ENCODE measurements around the gene ZBTB17.

The ZBTB17 gene

DNA sequence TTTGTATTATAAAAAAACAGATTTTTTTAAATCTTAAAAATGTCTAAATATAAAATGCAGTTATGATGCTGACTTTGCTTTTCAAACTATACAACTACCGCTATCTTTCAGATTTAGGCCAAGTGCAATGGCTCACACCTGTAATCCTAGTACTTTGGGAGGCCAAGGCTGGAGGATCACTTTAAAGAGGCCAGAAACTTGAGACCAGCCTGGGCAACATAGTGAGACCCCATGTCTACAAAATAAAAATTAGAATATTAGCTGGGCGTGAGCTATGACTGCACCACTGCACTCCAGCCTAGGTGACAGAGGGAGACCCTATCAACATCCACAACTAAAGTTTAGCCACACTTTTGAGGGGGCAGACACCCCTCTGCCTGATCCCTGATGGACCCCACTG lies 20.3 kb downstream of the ZBTB17 start:
- Histone ChIP-seq H3K9me3 (no peaks in the 10 kb centered on the region), H3K36me3 (no peaks in the 10 kb centered on the region), H3K4me1 (peaks cover 22% of the 10 kb centered on the region), H3K4me3 (ENCODE audit: low read depth, low read length) (no peak overlapping the region), H3K27me3 (no peaks in the 10 kb centered on the region)
- TF ChIP-seq, protein P1, sequence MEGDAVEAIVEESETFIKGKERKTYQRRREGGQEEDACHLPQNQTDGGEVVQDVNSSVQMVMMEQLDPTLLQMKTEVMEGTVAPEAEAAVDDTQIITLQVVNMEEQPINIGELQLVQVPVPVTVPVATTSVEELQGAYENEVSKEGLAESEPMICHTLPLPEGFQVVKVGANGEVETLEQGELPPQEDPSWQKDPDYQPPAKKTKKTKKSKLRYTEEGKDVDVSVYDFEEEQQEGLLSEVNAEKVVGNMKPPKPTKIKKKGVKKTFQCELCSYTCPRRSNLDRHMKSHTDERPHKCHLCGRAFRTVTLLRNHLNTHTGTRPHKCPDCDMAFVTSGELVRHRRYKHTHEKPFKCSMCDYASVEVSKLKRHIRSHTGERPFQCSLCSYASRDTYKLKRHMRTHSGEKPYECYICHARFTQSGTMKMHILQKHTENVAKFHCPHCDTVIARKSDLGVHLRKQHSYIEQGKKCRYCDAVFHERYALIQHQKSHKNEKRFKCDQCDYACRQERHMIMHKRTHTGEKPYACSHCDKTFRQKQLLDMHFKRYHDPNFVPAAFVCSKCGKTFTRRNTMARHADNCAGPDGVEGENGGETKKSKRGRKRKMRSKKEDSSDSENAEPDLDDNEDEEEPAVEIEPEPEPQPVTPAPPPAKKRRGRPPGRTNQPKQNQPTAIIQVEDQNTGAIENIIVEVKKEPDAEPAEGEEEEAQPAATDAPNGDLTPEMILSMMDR (IDR thresholded peaks at IDR 0.05; ENCODE audit: low read depth, low read length) = no peak
- DNase-seq = no peak

DNA sequence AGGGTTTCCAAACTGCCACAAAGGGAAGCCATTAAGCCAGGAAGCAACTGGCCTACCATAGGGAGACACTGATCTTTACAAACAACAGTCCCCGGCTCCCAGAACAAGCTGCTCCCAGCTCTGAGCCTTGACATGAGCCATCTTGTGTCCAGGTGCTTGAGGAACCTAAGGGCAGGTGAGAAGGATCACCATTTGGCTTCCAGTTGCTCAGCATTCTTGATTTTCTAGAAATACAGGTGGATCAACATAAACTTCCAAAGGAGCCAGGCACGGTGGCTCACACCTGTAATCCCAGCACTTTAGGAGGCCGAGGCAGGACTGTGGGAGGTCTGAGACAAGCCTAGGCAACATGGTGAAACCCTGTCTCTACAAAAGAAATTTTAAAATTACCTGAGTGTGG lies 21.6 kb downstream of the ZBTB17 start:
- H3K4me3 ChIP-seq (ENCODE audit: low read depth, low read length) = no peak overlapping the region
- peaks cover 32% of the 10 kb centered on the region for H3K4me1 ChIP-seq
- H3K36me3 ChIP-seq = no peaks in the 10 kb centered on the region
- TF ChIP-seq, protein P1 (IDR thresholded peaks at IDR 0.05; ENCODE audit: low read depth, low read length) = no peak
- no peak for DNase-seq
- H3K9me3 ChIP-seq = no peaks in the 10 kb centered on the region
- H3K27me3 ChIP-seq = no peaks in the 10 kb centered on the region

DNA sequence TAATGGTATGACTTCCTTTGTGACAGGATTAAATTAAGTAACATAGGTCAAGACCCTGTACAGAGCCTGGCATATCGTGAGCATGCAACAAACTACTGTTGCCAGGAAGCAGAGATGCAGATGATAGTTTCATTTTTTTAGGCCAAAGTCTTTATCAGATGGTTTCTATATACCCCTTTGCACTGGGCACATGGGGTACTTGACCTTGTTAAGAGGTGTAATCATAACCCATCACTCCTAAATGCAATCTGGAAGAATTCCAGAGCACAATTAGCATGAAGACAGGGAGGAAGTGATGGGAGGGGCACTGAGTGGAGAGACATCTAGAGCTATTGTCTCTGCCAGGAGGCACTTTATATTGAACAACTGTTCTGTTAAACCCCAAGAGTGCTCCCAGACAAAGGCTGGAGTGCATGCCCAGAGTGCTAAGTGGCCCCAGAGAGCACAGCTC lies 22.1 kb downstream of the ZBTB17 start:
- H3K4me3 ChIP-seq (ENCODE audit: low read depth, low read length) = no peak overlapping the region
- TF ChIP-seq, protein P1 (IDR thresholded peaks at IDR 0.05; ENCODE audit: low read depth, low read length) = no peak
- no peaks in the 10 kb centered on the region for H3K27me3 ChIP-seq
- H3K36me3 ChIP-seq = no peaks in the 10 kb centered on the region
- peak; percentile 40 for DNase-seq
- H3K4me1 ChIP-seq = peaks cover 34% of the 10 kb centered on the region
- no peaks in the 10 kb centered on the region for H3K9me3 ChIP-seq

DNA sequence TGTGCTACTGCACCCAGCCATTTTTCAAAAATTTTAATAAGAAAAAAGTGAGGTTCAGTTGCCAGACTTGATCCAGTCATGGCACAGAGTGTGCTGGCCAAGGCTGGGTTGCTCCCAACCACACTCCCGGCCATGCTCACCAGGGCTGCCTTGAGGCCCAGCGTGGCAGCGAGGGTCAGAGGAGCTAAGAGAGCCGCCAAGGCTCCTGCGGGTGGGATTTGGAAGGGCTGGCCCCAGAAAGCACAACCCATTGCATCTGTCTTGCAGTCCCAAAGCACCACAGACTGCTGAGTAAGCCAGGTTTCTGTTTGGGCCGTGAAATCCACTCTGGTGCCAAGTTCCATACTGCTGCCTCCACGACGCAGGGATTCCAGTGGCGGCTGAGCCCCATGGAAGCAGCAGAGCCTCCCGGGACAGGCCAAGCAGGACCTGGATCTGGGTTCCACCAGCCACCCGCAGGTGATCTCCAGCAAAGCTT lies 22.6 kb downstream of the ZBTB17 start:
- H3K4me1 ChIP-seq = peaks cover 34% of the 10 kb centered on the region
- TF ChIP-seq, protein P1 (IDR thresholded peaks at IDR 0.05; ENCODE audit: low read depth, low read length) = no peak
- no peaks in the 10 kb centered on the region for H3K27me3 ChIP-seq
- H3K4me3 ChIP-seq (ENCODE audit: low read depth, low read length) = no peak overlapping the region
- no peaks in the 10 kb centered on the region for H3K9me3 ChIP-seq
- peak; percentile 55 for DNase-seq
- no peaks in the 10 kb centered on the region for H3K36me3 ChIP-seq

DNA sequence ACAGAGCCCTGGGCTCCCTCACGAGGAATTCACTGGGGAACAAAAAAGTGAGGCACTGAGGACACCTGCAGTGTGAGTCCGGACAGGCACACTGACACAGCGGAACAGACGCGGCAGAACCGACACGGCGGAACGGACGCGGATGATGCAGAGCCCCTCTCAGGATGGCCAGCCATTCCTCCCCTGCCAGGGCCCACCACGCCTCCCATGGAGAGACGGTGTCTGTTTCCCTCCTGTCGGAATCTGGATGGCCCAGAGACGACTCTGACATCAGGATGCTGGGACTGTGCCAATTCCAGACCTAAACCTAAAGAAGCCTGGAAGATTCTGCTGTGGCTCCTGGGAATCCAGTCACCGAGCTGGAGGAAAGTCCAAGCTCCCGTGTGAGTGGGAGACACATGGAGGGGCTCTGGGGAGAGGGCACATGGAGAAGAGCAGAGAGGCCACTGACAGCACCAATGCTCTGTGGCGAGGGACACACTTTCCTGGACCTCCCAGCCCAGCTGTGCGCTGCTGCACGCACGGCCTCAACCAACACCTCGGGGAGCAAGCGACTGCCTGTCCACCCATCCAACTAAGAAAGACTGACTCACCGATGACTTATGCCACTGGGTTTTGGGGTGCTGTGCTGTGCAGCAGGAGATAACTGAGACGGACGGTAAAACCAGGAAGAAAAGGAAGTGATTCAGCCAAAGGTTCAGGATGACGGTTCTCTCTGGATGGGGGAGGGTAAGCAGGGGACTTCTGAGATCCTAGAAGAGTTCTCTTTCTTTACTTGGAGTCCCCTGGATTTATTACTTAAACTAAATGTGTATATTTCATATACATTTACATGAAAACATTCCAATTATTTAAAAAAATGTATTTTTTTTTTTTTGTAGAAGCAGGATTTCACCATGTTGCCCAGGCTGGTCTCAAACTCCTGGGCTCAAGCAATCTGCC lies 23.3 kb downstream of the ZBTB17 start:
- Histone ChIP-seq H3K27me3 (no peaks in the 10 kb centered on the region), H3K36me3 (no peaks in the 10 kb centered on the region; the same call in 1 of the 2 replicates), H3K4me1 (peaks cover 34% of the 10 kb centered on the region), H3K4me3 (ENCODE audit: low read depth, low read length) (no peak overlapping the region), H3K9me3 (no peaks in the 10 kb centered on the region)
- peak; percentile 42 for DNase-seq
- TF ChIP-seq, protein P1 (IDR thresholded peaks at IDR 0.05; ENCODE audit: low read depth, low read length) = no peak

All from BE2C (cell line).